Measurements from ENCODE around the gene TAF1C. TPM values are rescaled to one million over a fixed set of nuclear protein-coding genes. Genes with fewer than 3 reads are reported as not detected.

TAF1C gene
- polyA plus RNA-seq, 1 of the 3 experiments (the other 2 are of a cell fraction) = 49.3 TPM

DNA sequence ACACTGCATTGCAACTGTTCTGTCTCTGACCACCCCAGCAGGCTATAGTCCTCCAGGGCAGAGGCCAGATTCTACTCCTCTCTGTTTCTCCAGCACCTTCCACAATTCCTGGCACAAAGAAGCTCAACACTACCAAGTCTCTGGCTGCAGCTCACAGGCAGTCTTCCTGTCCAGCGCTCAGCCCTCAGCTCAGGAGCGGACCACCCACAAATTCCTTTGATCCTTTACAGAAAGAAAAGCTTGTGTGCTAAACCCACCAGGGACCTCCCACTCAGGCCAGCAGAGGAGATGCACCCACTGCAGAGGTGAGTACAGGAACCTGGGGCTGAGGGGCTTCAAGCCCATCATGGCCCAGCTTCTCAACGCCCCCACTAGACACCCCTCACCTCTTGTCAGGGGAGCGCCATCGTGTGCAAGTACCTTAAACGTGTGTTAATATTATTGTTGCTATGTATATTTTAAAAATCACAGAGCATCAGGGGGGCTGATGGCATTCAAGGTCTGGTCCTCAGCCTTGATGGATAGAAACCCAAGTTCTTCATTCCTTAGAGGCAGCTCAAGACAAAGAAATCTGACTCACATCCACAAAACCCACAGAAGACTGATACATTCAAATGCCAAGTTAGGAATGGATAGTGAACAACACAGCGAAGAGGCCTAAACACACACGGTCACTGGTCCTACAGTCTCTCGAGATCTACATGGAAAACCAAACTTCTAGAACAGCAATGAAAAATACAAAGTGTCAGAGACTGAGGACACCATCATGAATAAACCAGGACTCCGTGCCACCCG, 50.3 kb downstream of the TAF1C start:
- no peak overlapping the region for H3K4me2 ChIP-seq
- CTCF ChIA-PET = interaction anchor here (0.6 to 3.1 kb wide), 4 partner anchors 29 to 51 kb away, joined by 3 to 14 read pairs (median 4); partner anchors contain the start of gene TAF1C
- H4K20me1 ChIP-seq (ENCODE audit: insufficient read depth) = peaks cover 14% of the 10 kb centered on the region
- no peaks in the 10 kb centered on the region for H3K9me3 ChIP-seq
- TF ChIP-seq, protein P1, sequence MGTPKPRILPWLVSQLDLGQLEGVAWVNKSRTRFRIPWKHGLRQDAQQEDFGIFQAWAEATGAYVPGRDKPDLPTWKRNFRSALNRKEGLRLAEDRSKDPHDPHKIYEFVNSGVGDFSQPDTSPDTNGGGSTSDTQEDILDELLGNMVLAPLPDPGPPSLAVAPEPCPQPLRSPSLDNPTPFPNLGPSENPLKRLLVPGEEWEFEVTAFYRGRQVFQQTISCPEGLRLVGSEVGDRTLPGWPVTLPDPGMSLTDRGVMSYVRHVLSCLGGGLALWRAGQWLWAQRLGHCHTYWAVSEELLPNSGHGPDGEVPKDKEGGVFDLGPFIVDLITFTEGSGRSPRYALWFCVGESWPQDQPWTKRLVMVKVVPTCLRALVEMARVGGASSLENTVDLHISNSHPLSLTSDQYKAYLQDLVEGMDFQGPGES (IDR thresholded peaks at IDR 0.05; ENCODE audit: low read depth, low read length) = no peak
- TF ChIP-seq EZH2phosphoT487 (IDR thresholded peaks at IDR 0.05; ENCODE audit: borderline replicate concordance, low read depth) (no peak), EP300 (IDR thresholded peaks at IDR 0.05; ENCODE audit: borderline replicate concordance in 1 of 2, low read depth in 1 of 2, low read length in 1 of 2) (no peak), POLR2AphosphoS5 (IDR thresholded peaks at IDR 0.05; ENCODE audit: low read depth, low read length) (no peak), GATA2 (CRISPR knock-in tag; IDR thresholded peaks at IDR 0.05) (no peak), JUND (IDR thresholded peaks at IDR 0.05) (no peak)
- TF ChIP-seq, protein P2, sequence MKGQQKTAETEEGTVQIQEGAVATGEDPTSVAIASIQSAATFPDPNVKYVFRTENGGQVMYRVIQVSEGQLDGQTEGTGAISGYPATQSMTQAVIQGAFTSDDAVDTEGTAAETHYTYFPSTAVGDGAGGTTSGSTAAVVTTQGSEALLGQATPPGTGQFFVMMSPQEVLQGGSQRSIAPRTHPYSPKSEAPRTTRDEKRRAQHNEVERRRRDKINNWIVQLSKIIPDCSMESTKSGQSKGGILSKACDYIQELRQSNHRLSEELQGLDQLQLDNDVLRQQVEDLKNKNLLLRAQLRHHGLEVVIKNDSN (IDR thresholded peaks at IDR 0.05; ENCODE audit: borderline replicate concordance, low read depth) = no peak
- DNase-seq = no peak
- no peaks in the 10 kb centered on the region for H3K9me2 ChIP-seq
- H3K79me2 ChIP-seq (ENCODE audit: insufficient read depth) = peaks cover 40% of the 10 kb centered on the region
- H3K9ac ChIP-seq = no peak overlapping the region
- POLR2A ChIA-PET = no interaction called here
- no peak overlapping the region for H2AFZ ChIP-seq (ENCODE audit: low read depth)
- no peaks in the 10 kb centered on the region for H3F3A ChIP-seq (replicated peaks; ENCODE audit: insufficient read depth)
- no peaks in the 10 kb centered on the region for H3K27me3 ChIP-seq (ENCODE audit: insufficient read depth)
- no peak overlapping the region for H3K27ac ChIP-seq (ENCODE audit: low read depth in 2 of 2, low read length in 1 of 2)
- no peaks in the 10 kb centered on the region; a peak in 1 of 4 replicates for H3K4me1 ChIP-seq (ENCODE audit: control insufficient read depth in 1 of 2, insufficient read depth in 2 of 2, low read depth in 1 of 2, low read length in 1 of 2)
- H3K36me3 ChIP-seq (replicated peaks in 1 of 2; ENCODE audit: control insufficient read depth in 1 of 2, insufficient read depth in 2 of 2, low read length in 1 of 2) = no peaks in the 10 kb centered on the region
- 94% methylated on average over 11 of the region's 11 CpGs for WGBS (ENCODE audit: low lambda C conversion rate)
- no peak overlapping the region for H3K4me3 ChIP-seq (ENCODE audit: low read depth in 2 of 2, low read length in 1 of 2)

DNA sequence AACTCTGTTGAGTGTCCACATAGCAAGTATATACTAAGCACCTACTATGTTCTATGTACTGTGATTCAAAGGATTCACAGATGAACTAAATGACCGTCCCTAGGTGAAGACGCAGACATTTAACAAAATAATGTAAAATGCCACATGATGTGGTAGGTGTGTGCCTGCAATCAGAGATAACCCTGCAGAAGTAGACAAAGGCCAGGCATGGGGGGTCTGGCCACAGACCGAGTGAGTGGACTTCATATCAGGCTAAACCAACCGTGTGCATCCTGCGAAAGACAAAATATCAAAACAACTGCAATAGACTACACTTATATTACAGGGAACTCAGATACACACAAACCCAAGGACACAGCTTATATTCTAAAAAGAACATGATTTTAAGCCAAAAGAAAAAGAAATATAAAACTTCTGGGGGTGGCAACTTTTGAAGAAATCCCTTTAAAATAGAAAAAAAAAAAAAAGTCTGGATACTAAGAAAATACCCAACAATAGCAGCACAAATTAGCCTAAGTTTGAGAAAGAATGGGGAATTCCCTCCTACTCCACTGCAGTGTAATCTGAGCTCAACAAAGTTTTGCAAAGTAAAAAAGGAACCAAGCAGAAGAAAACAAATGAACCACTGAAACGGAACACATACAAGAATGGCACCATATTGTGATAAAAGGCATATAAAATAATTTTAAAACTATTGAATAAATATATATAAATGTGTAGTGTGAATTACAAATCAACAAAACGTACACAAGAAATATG, 54.2 kb downstream of the TAF1C start:
- 93% methylated on average over 7 of the region's 7 CpGs for WGBS (ENCODE audit: low lambda C conversion rate)
- no peak overlapping the region for H3K4me2 ChIP-seq
- no peak overlapping the region for H2AFZ ChIP-seq (ENCODE audit: low read depth)
- TF ChIP-seq MXI1 (IDR thresholded peaks at IDR 0.05; ENCODE audit: low read depth, low read length) (no peak), NRF1 (IDR thresholded peaks at IDR 0.05; ENCODE audit: low read depth, low read length) (no peak), JUND (IDR thresholded peaks at IDR 0.05) (no peak), EP300 (IDR thresholded peaks at IDR 0.05; ENCODE audit: borderline replicate concordance in 1 of 2, low read depth in 1 of 2, low read length in 1 of 2) (no peak), RAD21 (IDR thresholded peaks at IDR 0.05; ENCODE audit: low read length) (no peak), SIN3A (IDR thresholded peaks at IDR 0.05; ENCODE audit: borderline replicate concordance, low read depth, low read length) (no peak), TEAD4 (IDR thresholded peaks at IDR 0.05; ENCODE audit: borderline replicate concordance, insufficient read depth) (no peak)
- TF ChIP-seq, protein P3, sequence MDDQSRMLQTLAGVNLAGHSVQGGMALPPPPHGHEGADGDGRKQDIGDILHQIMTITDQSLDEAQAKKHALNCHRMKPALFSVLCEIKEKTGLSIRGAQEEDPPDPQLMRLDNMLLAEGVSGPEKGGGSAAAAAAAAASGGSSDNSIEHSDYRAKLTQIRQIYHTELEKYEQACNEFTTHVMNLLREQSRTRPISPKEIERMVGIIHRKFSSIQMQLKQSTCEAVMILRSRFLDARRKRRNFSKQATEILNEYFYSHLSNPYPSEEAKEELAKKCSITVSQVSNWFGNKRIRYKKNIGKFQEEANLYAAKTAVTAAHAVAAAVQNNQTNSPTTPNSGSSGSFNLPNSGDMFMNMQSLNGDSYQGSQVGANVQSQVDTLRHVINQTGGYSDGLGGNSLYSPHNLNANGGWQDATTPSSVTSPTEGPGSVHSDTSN (IDR thresholded peaks at IDR 0.05) = no peak
- TF ChIP-seq, protein P1 (IDR thresholded peaks at IDR 0.05; ENCODE audit: low read depth, low read length) = no peak
- H3K9ac ChIP-seq = no peak overlapping the region
- H3F3A ChIP-seq (replicated peaks; ENCODE audit: insufficient read depth) = no peaks in the 10 kb centered on the region
- ChIA-PET CTCF (interaction anchor here (0.8 to 2.4 kb wide), 6 partner anchors 12 to 186 kb away, joined by 3 to 8 read pairs (median 4); partner anchors contain the start of genes DNAAF1, HSDL1 and TAF1C), POLR2A (interaction anchor here (0.7 kb wide), 1 partner anchor 27 kb away, joined by 3 read pairs; no protein-coding TSS in a partner anchor)
- H3K4me1 ChIP-seq (ENCODE audit: control insufficient read depth in 1 of 2, insufficient read depth in 2 of 2, low read depth in 1 of 2, low read length in 1 of 2) = no peaks in the 10 kb centered on the region
- H3K27ac ChIP-seq (ENCODE audit: low read depth in 2 of 2, low read length in 1 of 2) = no peak overlapping the region
- H3K4me3 ChIP-seq (ENCODE audit: low read depth in 2 of 2, low read length in 1 of 2) = no peak overlapping the region
- no peak for DNase-seq
- H3K79me2 ChIP-seq (ENCODE audit: insufficient read depth) = peaks cover 12% of the 10 kb centered on the region
- peaks cover 13 to 15% of the 10 kb centered on the region in 2 experiments for H3K36me3 ChIP-seq (replicated peaks in 1 of 2; ENCODE audit: control insufficient read depth in 1 of 2, insufficient read depth in 2 of 2, low read length in 1 of 2)
- no peaks in the 10 kb centered on the region for H3K9me3 ChIP-seq
- no peaks in the 10 kb centered on the region for H3K9me2 ChIP-seq
- no peaks in the 10 kb centered on the region for H4K20me1 ChIP-seq (ENCODE audit: insufficient read depth)
- H3K27me3 ChIP-seq (ENCODE audit: insufficient read depth) = no peaks in the 10 kb centered on the region
